OCI-M2 (cell line): ENCODE results near the gene FUCA2.
"Not testable (repeated sequence)": the region's sequence is repeated elsewhere in the genome, so short reads cannot be mapped to it uniquely, and the experiment has no call there.

Source experiments
- DNase-seq: peaks from one replicate; lab custom pipeline; 2025; ENCODE audit not compliant: unreplicated experiment; lab: John Stamatoyannopoulos, UW

The FUCA2 gene

GRCh38 chr6:143536866-143537691, 25.6 kb upstream of the FUCA2 start:
- DNase-seq = no peak

- DNase-seq = no peak
Measured at GRCh38 chr6:143536461-143536865, 24.9 kb upstream of the FUCA2 start.

- no peak for DNase-seq
Measured at GRCh38 chr6:143535189-143535614, 23.7 kb upstream of the FUCA2 start.

GRCh38 chr6:143531720-143532499, 20.4 kb upstream of the FUCA2 start:
- DNase-seq = no peak

GRCh38 chr6:143529095-143529494, 17.6 kb upstream of the FUCA2 start:
- DNase-seq = no peak

- no peak for DNase-seq
Measured at GRCh38 chr6:143528164-143528811, 16.8 kb upstream of the FUCA2 start.

- no peak for DNase-seq
Measured at GRCh38 chr6:143527677-143528076, 16.2 kb upstream of the FUCA2 start.

- DNase-seq = no peak
Measured at GRCh38 chr6:143525356-143525755, 13.8 kb upstream of the FUCA2 start.

GRCh38 chr6:143522039-143522600, 10.6 kb upstream of the FUCA2 start:
- DNase-seq = no peak

GRCh38 chr6:143517447-143517773, 5.9 kb upstream of the FUCA2 start:
- DNase-seq = no peak

GRCh38 chr6:143516690-143517446, 5.3 kb upstream of the FUCA2 start:
- DNase-seq = no peak

- DNase-seq = no peak
Measured at GRCh38 chr6:143515766-143516355, 4.3 kb upstream of the FUCA2 start.

- no peak for DNase-seq
Measured at GRCh38 chr6:143515061-143515760, 3.7 kb upstream of the FUCA2 start.

GRCh38 chr6:143513410-143513809, 1.9 kb upstream of the FUCA2 start:
- no peak for DNase-seq

GRCh38 chr6:143510326-143510725, 1.2 kb downstream of the FUCA2 start:
- not testable (repeated sequence) for DNase-seq

GRCh38 chr6:143507358-143508145, 4.0 kb downstream of the FUCA2 start:
- DNase-seq = no peak

GRCh38 chr6:143506620-143507019, 4.9 kb downstream of the FUCA2 start:
- no peak for DNase-seq

- no peak for DNase-seq
Measured at GRCh38 chr6:143506199-143506598, 5.3 kb downstream of the FUCA2 start.

GRCh38 chr6:143505537-143505936, 6.0 kb downstream of the FUCA2 start:
- DNase-seq = no peak
